Tibial nerve (tissue), 3 donors: ENCODE results near the gene IGFBP6.

ENCODE experiments used
- POLR2A ChIP-seq, 2 donors: fragments of 450-650 bp; IDR thresholded peaks; one replicate each; pipeline ENCODE4 v1.6.1; 2017; ENCODE audit warnings: antibody characterized with exemption in 2 of 2, mild to moderate bottlenecking in 2 of 2, moderate library complexity in 2 of 2
- TF ChIP-seq, protein P1 (sequence below), 5 experiments: fragments of 200-600 bp in 3 of 5; fragments of 450-650 bp in 2 of 5; sonication (generic) in 3 of 5; IDR thresholded peaks; one replicate each; pipeline ENCODE4 v1.5.1; 2016 to 2019; ENCODE audit warnings: antibody characterized with exemption in 5 of 5, mild to moderate bottlenecking in 3 of 5, moderate library complexity in 2 of 5

DNA sequence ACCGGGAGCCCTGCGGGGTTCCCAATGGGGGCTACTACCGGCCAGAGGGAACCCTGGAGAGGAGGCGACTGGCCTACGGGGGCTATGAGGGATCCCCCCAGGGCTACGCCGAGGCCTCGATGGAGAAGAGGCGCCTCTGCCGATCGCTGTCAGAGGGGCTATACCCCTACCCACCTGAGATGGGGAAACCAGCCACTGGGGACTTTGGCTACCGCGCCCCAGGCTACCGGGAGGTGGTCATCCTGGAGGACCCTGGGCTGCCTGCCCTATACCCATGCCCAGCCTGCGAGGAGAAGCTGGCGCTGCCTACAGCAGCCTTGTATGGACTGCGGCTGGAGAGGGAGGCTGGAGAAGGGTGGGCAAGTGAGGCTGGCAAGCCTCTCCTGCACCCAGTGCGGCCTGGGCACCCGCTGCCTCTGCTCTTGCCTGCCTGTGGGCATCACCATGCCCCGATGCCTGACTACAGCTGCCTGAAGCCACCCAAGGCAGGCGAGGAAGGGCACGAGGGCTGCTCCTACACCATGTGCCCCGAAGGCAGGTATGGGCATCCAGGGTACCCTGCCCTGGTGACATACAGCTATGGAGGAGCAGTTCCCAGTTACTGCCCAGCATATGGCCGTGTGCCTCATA, 37.9 kb upstream of the IGFBP6 start:
- TF ChIP-seq, protein P1, sequence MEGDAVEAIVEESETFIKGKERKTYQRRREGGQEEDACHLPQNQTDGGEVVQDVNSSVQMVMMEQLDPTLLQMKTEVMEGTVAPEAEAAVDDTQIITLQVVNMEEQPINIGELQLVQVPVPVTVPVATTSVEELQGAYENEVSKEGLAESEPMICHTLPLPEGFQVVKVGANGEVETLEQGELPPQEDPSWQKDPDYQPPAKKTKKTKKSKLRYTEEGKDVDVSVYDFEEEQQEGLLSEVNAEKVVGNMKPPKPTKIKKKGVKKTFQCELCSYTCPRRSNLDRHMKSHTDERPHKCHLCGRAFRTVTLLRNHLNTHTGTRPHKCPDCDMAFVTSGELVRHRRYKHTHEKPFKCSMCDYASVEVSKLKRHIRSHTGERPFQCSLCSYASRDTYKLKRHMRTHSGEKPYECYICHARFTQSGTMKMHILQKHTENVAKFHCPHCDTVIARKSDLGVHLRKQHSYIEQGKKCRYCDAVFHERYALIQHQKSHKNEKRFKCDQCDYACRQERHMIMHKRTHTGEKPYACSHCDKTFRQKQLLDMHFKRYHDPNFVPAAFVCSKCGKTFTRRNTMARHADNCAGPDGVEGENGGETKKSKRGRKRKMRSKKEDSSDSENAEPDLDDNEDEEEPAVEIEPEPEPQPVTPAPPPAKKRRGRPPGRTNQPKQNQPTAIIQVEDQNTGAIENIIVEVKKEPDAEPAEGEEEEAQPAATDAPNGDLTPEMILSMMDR (IDR thresholded peaks at IDR 0.05): no peak
- no peak for TF ChIP-seq POLR2A (IDR thresholded peaks at IDR 0.05)
